Measurements from ENCODE around the gene TRAF1. TPM values are rescaled to one million over a fixed set of nuclear protein-coding genes. Genes with fewer than 3 reads are reported as not detected.

Gene TRAF1
- polyA plus RNA-seq, 6 donors from 2014 or later, result 0.34 to 0.97 (median 0.72) TPM

DNA sequence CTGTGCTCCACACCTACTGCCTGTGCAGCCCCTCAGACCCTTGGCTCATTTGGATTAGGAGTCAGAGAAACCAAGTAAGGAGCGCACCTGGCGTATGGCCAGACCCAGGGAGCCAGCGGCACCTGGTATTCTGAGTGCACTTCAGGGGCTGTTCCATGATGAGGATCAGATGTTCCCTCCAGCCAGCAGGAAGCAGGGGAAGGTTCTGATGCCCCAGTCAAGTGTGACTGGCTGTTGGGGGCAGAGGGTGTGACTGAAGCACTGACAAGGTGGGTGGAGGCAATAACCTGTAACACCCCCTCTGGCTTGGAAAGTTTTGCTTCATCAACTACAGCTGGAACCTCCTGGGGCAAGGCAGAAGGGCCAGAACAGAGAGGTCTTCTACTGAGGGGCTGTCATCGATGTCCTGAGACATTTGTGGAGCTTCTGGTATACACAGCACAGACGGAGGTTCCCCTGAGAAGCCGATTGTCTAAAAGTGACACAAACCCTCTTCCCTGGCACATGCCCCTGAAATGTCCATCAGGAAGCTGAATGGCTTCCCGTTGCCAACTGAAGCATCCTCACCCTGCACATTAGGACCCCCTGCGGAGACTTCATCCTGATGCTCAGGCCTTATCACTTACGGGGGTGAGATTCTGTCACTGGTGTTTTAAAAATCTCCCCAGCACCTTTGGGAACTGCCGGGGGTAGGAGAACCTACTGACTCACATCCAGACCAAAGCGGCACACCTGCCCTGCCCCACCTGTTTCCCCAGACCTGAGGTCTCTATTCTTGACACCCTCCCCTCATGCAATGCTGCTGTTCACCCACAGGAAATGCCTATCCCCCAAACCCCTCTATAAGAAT lies 21.1 kb downstream of the TRAF1 start:
- H3K27me3 Mint-ChIP-seq, result no peaks in the 10 kb centered on the region
- peaks cover 48 to 64% (median 58%) of the 10 kb centered on the region in 3 donors for H3K4me1 Mint-ChIP-seq
- H3K27ac Mint-ChIP-seq, result peak overlapping the region; percentile 83 to 98 (median 93)

GRCh38 chr9:120904978-120905301 lies 21.7 kb downstream of the TRAF1 start:
- H3K27me3 Mint-ChIP-seq, result no peaks in the 10 kb centered on the region
- peak overlapping the region; percentile 83 to 98 (median 93) for H3K27ac Mint-ChIP-seq
- H3K9me3 Mint-ChIP-seq, result peaks cover 0 to 1% (median 0%) of the 10 kb centered on the region in 7 donors
- DNase-seq (no peak), ATAC-seq (ENCODE audit: low read depth in 2 of 2) (no peak)
- H3K4me1 Mint-ChIP-seq, result peaks cover 48 to 70% (median 60%) of the 10 kb centered on the region in 3 donors
- H3K4me3 Mint-ChIP-seq, result peak overlapping the region in 6 of 8 donors; percentile 29 to 82 (median 64)
- no peaks in the 10 kb centered on the region for H3K36me3 Mint-ChIP-seq

More for the DNA sequence above, 21.1 kb downstream of the TRAF1 start:
- H3K4me3 Mint-ChIP-seq, result peak overlapping the region in 4 of 8 donors; percentile 37 to 82 (median 64)
- H3K36me3 Mint-ChIP-seq, result no peaks in the 10 kb centered on the region
- no peak for DNase-seq
- ATAC-seq (ENCODE audit: low read depth in 2 of 2), result peak in 1 of 2 donors; percentile 48
- H3K9me3 Mint-ChIP-seq, result peaks cover 0 to 1% (median 0%) of the 10 kb centered on the region in 7 donors

- peak; percentile 62 for DNase-seq
Observed at GRCh38 chr9:120904061-120904977, 22.3 kb downstream of the TRAF1 start.

DNA sequence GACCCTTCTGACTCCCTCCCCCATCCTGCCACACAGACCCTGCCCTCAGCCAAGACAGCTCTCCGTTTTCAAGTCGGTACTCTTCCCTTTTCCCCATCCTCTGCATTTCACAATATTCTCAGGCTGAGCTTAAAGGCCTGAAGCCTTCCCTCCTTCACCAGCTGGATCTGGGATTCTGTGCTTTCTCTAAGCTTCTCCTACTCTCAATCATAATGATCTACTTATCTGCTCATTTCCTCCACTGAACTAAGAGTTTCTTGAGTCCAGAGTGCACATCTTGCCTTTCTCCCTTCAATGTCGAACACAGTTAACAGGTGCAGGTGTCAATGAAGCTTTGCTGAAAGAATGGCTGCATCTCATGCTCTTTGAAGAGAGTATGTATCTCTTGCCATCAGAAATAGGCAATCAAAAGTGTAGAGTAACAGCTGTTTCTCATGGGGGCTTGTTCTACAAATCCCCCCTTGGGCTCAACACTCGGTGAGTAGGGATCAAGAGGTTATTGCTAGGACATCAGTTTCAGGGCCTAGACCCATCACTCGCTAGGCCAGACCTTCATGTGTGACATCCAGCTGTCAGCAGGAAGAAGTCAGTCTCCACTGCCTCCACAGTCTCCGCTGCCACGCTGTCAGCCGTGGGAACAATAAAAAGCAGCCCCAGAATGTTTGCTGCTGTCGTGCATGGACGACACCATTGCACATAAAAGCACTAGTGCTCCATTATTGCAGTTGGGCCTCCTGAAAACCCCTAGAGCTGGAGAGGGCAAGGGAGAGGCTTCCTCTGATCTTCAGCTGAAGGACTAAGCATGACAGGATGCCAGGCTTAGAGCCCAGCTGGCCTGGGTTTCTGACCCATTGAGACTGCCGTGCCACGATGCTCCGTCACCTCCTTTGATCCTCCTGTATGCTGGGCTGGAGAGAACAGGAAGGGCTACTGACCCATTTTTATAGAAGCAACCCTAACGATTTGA lies 23.7 kb downstream of the TRAF1 start:
- peak overlapping the region; percentile 89 to 98 (median 97) for H3K27ac Mint-ChIP-seq
- peak; percentile 27 for DNase-seq
- peak overlapping the region in 7 of 8 donors; percentile 22 to 91 (median 68) for H3K4me3 Mint-ChIP-seq
- H3K27me3 Mint-ChIP-seq, result no peaks in the 10 kb centered on the region
- ATAC-seq (ENCODE audit: low read depth in 2 of 2), result peak; percentile 20 to 39
- H3K4me1 Mint-ChIP-seq, result peaks cover 48 to 71% (median 60%) of the 10 kb centered on the region in 3 donors
- no peaks in the 10 kb centered on the region for H3K36me3 Mint-ChIP-seq
- H3K9me3 Mint-ChIP-seq, result peaks cover 0 to 1% (median 0%) of the 10 kb centered on the region in 7 donors

More at GRCh38 chr9:120904061-120904977, 22.3 kb downstream of the TRAF1 start:
- Mint-ChIP-seq H3K27ac (peak overlapping the region; percentile 89 to 98 (median 97)), H3K9me3 (peaks cover 0 to 1% (median 0%) of the 10 kb centered on the region in 7 donors), H3K4me1 (peaks cover 48 to 71% (median 60%) of the 10 kb centered on the region in 3 donors), H3K36me3 (no peaks in the 10 kb centered on the region), H3K4me3 (peak overlapping the region in 7 of 8 donors; percentile 35 to 91 (median 68)), H3K27me3 (no peaks in the 10 kb centered on the region)
- peak; percentile 87 to 89 for ATAC-seq (ENCODE audit: low read depth in 2 of 2)

- peaks cover 48 to 74% (median 67%) of the 10 kb centered on the region in 3 donors for H3K4me1 Mint-ChIP-seq
- ATAC-seq (ENCODE audit: low read depth in 2 of 2) (no peak), DNase-seq (no peak)
- H3K27me3 Mint-ChIP-seq, result no peaks in the 10 kb centered on the region
- H3K27ac Mint-ChIP-seq, result peak overlapping the region in 5 of 6 donors; percentile 54 to 98 (median 89)
- peak overlapping the region in 3 of 8 donors; percentile 22 to 37 (median 25) for H3K4me3 Mint-ChIP-seq
- no peaks in the 10 kb centered on the region for H3K36me3 Mint-ChIP-seq
- peaks cover 0 to 1% (median 0%) of the 10 kb centered on the region in 7 donors for H3K9me3 Mint-ChIP-seq
Observed at GRCh38 chr9:120901755-120902568, 24.6 kb downstream of the TRAF1 start.

DNA sequence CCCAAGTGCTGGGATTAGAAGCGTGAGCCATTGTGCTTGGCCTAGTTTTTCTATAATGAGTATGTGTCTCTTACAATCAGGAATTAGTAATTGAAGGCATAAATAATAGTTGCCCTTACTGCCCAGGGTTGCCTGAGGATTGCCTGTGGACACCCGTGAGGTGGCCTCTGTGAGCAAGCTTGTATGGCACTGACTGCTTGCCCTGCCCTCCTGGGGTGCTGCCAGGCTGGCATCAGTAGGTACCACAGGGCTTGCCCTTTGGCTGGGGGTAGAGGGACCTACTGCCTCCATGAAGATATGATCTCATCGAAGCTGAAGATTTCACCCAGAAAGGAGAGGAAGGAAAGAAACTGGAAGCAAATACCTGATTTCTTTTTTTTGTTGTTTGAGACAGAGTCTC lies 25.8 kb downstream of the TRAF1 start:
- no peaks in the 10 kb centered on the region for H3K27me3 Mint-ChIP-seq
- no peaks in the 10 kb centered on the region for H3K36me3 Mint-ChIP-seq
- DNase-seq, result no peak
- H3K4me1 Mint-ChIP-seq, result peaks cover 44 to 68% (median 62%) of the 10 kb centered on the region in 3 donors
- H3K9me3 Mint-ChIP-seq, result no peaks in the 10 kb centered on the region
- peak overlapping the region in 2 of 8 donors; percentile 22 to 70 for H3K4me3 Mint-ChIP-seq
- no peak for ATAC-seq (ENCODE audit: low read depth in 2 of 2)
- peak overlapping the region in 2 of 6 donors; percentile 15 to 41 for H3K27ac Mint-ChIP-seq

GRCh38 chr9:120899490-120900068 lies 27.0 kb downstream of the TRAF1 start:
- H3K4me3 Mint-ChIP-seq, result no peak overlapping the region
- H3K27ac Mint-ChIP-seq, result no peak overlapping the region
- H3K9me3 Mint-ChIP-seq, result no peaks in the 10 kb centered on the region
- ATAC-seq (ENCODE audit: low read depth in 2 of 2), result no peak
- no peaks in the 10 kb centered on the region for H3K27me3 Mint-ChIP-seq
- no peak for DNase-seq
- H3K4me1 Mint-ChIP-seq, result peaks cover 33 to 55% (median 55%) of the 10 kb centered on the region in 3 donors
- H3K36me3 Mint-ChIP-seq, result no peaks in the 10 kb centered on the region

GRCh38 chr9:120898396-120898795 lies 28.2 kb downstream of the TRAF1 start:
- Mint-ChIP-seq H3K9me3 (no peaks in the 10 kb centered on the region), H3K4me1 (peaks cover 25 to 50% (median 47%) of the 10 kb centered on the region in 3 donors), H3K36me3 (no peaks in the 10 kb centered on the region), H3K27ac (no peak overlapping the region), H3K4me3 (no peak overlapping the region), H3K27me3 (no peaks in the 10 kb centered on the region)
- ATAC-seq (ENCODE audit: low read depth in 2 of 2) (no peak), DNase-seq (no peak)

- Mint-ChIP-seq H3K36me3 (no peaks in the 10 kb centered on the region), H3K4me3 (peak overlapping the region in 1 of 8 donors; percentile 40), H3K27me3 (no peaks in the 10 kb centered on the region), H3K9me3 (no peaks in the 10 kb centered on the region), H3K4me1 (peaks cover 36 to 56% (median 48%) of the 10 kb centered on the region in 3 donors), H3K27ac (no peak overlapping the region)
- ATAC-seq (ENCODE audit: low read depth in 2 of 2), result no peak
- no peak for DNase-seq
Observed at GRCh38 chr9:120895951-120896350, 30.6 kb downstream of the TRAF1 start.

DNA sequence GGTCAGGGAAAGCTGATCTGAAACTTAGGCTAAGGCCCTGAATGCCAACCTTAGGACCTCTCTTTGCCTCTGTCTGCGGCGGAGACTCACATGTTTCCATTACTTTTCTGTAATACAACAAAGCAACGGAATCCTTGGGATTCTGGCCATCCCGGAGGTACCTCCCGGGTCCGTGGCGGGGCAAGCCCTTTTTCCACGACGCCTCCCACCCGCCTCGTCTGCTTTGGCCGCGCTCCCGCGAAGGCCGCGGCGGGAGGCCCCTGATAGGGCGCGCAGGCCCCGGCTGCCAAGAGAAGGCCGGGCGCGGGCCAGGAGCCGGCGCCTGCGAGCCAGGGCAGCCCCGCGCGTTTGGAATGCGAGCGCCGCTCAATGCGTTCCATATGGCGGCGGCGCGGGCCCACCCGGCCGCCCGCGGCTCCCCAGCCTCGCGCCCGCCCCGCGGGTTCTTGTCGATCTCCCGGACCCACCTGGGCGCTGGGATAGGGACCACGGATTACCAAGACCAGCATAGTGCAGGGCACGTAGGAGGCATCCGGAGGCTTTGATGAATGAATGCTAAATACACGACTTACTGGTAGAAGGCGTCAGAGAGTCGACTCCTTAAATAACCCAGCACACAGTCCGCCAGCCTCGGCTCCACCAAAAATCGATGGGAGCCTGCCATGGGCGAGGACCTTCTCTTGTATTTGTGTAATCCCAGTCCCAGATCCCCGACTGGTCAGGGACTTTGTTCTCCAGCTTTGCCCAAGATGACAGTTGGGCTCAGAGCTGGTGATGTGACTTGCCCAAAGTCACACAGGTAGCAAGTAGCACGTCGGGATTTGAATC lies 32.1 kb downstream of the TRAF1 start:
- Mint-ChIP-seq H3K9me3 (no peaks in the 10 kb centered on the region), H3K4me1 (peaks cover 42 to 64% (median 50%) of the 10 kb centered on the region in 3 donors), H3K4me3 (no peak overlapping the region), H3K36me3 (no peaks in the 10 kb centered on the region), H3K27me3 (no peaks in the 10 kb centered on the region), H3K27ac (no peak overlapping the region)
- ATAC-seq (ENCODE audit: low read depth in 2 of 2) (no peak), DNase-seq (no peak)

Data from naive B cell (primary cell).